HG03354 (cell line): ENCODE measurements around the gene F2R.
A peak's percentile ranks its signal among the peaks of the same experiment; 100 is the strongest.

ENCODE experiments used
- ATAC-seq: cut with Tn5 transposase; IDR thresholded peaks from one replicate; pipeline ENCODE4 v1.9.1; 2021; ENCODE audit warnings: mild to moderate bottlenecking; ENCODE audit not compliant: unreplicated experiment, poor library complexity, severe bottlenecking

Gene F2R

DNA sequence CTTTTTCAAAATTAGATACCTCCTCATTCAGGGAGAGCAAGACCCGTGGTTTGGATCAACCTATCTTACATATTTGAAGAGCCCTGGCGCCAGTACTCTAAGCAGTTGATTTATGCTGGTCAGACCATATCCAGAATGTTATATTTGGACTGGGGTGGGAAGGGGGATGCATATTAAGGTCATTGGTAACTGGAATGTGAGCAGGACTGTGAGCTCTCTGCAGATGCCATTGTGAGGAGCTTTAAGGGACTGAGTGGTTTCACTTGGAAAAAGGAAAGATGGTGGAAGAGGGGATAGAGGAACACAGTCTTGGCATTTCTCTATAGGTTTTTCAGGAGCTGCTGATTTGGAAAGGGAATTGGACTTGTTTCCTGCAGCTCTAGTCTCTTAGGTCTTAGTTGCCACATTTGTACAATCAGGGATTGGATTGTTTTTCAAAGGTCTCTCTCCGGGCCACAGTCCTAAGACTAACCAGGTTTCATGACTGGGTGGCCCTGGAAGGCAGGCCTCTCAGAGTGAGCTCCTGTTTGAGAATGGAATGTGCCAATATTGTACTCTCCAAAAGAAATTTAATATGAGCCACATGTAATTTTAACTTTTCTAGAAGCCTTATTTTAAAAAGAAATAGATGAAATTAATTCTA lies 25.8 kb upstream of the F2R start:
- no peak for ATAC-seq

DNA sequence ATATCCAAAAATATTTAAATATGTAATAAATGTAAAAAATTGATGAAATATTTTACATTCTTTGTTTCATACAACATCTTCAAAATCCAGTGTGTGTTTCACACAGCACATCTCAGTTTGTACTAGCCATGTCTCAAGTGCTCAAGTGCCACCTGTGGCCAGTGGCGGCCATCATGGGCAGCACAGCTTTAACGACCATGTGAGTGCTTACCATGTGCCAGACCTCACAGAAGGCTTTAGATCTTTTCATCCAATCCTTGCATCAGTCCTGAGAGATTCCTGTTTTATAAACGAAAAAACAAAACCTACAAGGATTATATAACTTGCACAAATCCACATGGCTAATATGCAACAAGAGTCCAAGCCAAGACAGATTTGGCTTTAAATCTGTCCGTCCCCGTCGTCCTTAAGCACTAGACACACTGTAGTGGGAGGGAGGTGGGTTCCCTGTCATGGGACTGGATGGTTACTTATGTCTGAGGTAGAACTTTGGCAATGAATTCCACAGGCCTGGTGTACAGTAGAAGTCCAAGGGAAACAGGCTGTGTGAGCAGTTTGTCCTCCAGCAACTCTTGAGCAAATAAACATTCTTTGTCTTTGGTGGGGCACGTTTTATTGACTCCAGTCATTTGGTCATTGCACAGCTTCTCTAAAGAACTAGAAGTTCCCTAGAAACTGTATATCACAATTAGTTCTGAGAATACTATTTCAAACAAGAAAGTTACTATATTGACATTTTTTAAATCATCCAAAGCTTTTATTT lies 25.0 kb upstream of the F2R start:
- no peak for ATAC-seq

GRCh38 chr5:76691467-76692273 lies 24.3 kb upstream of the F2R start:
- ATAC-seq, result no peak

- ATAC-seq, result no peak
These were observed 23.7 kb upstream of the F2R start for GRCh38 chr5:76692274-76692540.

- no peak for ATAC-seq
These were observed 23.3 kb upstream of the F2R start for GRCh38 chr5:76692651-76693050.

DNA sequence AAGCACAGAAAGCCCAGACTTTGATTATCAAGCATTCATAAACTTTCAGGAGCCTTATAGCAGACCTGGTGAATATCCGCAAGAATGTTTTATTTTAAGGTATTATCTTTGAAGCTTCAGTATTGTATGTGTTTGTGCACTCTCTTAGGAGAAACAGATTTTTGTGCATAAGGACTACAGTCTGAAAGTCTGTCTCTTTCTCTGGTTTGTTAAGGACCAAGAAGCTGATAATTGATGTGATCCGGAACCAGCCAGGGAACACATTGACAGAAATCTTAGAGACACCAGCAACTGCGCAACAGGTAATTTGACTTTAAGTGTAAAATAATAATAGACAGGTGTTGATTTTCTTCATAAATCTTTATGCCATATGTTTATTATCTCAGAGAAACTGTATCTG lies 22.8 kb upstream of the F2R start:
- ATAC-seq, result no peak

- ATAC-seq, result no peak
These were observed 21.6 kb upstream of the F2R start for GRCh38 chr5:76694317-76694716.

DNA sequence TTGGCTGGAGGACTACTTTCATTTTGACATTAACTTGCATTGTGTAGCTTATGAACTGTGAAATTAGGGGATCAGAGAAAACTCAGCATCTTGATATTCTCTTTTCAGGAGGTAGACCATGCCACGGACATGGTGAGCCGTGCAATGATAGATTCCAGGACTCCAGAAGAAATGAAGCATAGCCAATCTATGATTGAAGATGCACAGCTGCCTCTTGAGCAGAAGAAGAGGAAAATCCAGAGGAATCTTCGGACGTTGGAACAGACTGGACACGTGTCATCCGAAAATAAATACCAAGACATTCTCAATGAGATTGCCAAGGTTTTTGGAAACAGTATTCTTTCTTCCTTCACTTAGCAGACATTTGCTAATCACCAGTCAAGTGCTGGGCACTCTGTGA lies 20.6 kb upstream of the F2R start:
- ATAC-seq, result no peak

DNA sequence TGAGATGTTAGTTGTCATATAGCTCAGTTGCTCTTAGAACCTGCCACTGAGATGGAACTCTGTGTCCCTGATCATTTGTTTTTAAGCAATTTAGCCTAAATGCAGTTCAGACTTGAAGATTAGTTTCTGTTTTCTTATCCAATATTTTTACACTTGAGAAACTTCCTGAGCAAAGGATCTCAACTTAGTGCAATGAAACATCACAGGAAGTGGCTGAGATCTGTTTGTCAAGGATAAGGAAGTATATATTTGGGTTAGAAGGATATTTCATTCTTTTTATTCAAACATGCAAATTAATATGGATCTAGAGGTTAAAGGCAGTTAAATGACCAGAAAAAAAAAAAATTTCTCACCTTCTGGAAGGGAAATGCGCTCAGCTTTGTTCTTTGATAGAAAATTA lies 19.7 kb upstream of the F2R start:
- ATAC-seq, result no peak

DNA sequence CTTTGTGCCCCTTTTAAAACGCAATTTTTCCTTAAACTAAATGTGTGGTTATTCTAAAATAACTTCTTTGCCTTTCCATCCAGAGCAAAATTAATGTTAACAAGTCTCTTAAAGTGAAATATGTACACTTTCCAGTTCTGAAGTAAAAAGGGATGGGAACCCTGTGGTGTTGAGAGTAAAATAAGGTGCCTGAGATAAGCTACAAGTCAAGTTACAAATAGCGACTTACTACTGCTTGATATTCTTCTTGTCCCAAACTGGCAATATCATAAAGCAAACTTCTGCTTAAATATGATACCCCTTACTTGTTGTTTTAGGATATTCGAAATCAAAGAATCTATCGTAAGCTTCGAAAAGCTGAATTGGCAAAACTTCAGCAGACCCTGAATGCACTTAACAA lies 18.3 kb upstream of the F2R start:
- no peak for ATAC-seq

DNA sequence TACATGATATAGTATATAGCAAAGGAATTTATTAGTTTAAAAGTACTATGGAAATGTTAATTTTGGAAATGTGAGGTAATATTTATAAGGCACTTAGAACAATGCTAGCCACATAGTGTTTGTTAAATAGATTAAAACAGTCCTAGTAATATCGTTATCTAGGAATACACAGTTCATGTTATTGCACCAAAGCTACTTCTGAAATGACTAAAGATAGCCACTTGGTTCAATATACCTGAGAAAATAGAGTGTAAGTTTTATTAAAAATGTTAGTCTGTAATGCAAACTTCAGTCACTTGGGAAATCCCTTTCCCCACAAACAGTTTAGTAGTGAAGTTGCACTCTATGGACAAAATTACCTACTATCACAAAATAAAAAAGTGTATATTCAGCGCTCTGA lies 15.4 kb upstream of the F2R start:
- ATAC-seq, result no peak

DNA sequence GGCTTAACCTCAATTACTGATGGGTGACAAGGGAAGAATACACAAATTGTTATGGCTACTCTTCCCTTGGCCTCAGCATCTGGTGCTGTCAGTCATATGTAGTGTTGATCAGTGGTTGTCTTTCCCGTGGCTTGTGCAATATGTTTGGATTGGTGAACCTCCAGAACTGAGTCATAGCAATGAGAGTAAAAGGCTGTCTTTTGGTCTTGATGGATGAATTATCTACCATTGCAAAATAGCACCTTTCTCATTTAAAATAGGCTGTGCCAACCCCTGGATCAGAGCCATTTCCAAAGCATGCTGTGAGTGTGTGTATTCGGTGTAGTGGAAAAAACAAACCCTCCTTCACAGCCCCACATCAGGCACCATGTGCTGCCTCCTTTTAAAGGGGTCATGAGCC lies 14.6 kb upstream of the F2R start:
- ATAC-seq, result no peak

- ATAC-seq, result no peak
These were observed 12.2 kb upstream of the F2R start for GRCh38 chr5:76703707-76704106.

GRCh38 chr5:76704131-76704663 lies 11.7 kb upstream of the F2R start:
- ATAC-seq, result no peak

GRCh38 chr5:76705574-76705973 lies 10.4 kb upstream of the F2R start:
- no peak for ATAC-seq

DNA sequence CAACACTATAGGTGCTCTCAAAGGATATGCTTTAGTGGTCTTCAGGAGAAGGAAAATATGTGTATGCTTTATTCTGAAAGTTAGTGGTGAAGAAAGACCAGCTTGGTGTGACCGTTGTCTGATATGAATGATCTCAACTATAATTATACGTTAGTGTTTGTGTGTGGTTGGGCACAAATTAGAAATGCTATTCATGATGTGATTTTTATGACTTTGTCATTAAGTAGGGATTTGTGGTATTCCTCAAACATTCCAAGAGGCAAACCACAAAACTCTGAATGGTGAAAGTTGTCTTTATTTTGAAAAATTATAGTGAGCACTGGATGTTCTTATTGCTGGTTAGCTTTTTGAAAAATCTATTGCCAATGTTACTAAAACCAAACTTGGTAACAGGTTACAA lies 6.2 kb upstream of the F2R start:
- ATAC-seq, result no peak

DNA sequence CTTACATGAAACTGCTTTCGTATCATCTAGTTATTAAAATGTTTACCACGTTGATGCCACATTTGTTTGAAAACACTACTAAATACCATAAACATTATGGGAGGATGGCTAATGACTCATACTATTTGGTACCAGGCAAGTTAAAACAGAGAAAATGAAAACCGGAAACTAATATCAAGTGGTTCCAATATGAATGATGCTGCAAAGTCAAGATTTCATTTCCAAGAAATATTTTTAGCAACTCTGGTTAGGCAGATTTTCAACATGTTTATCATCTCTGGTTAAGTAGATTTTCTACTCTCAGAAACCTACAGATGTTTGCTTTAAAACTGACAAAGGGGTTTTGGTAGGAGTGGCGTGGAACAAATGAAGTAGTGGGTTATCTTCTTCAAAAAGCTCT lies 4.9 kb upstream of the F2R start:
- no peak for ATAC-seq

- ATAC-seq, result peak; percentile 15
These were observed 1.0 kb upstream of the F2R start for GRCh38 chr5:76714751-76715485.

DNA sequence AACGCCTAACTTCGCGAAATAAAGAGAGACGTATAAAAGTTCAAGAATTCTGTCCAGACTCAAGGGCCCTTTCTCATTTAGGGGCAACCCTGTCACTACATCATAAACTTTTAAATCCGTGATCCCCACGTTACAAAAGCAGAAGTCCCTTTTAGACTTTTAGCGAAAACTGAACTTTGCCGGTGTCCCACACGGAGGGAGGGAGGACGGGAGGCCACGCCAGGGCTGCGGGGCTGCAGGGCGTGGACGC lies 515 bp upstream of the F2R start:
- peak; percentile 23 for ATAC-seq

DNA sequence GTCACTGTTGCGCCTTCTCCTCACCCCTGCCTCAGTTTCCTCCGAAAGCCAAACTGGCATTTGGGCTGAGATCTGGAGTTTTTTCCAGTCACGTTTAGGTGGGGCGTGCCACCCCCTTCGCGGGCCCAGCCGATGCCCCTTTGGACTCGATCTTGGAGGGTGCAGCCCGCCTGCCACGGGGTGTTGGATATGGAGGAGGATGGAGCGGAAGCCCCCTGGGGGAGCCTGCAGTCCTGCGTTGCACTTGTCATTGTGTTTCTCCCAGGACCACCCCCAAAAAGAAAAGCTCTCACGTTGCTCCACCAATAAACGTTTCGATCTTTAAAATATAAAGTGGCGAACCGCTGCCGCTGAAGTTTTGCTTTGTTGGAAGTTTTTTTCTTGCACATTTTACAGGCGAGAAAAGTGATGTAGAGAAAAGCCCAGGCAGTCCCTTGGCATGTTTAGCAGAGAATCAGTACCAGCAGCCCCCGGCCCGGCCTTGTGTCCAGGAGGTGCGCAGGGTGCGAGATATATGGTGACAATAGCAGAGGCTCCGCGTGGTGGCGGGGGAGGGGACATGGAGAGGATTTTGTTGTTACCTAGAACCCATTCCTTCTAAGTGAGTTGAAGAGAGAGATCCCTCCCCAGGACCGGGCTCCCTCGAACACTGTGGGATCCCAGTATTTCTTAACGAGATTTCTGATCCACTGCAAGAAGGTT lies 681 bp downstream of the F2R start:
- no peak for ATAC-seq
